MM.1S (cell line): ENCODE data around the gene CEACAM18.
"Not testable (repeated sequence)": the region's sequence is repeated elsewhere in the genome, so short reads cannot be mapped to it uniquely, and the experiment has no call there.

ENCODE experiments used
- DNase-seq: peaks from one replicate; pipeline ENCODE4 v3.0.0-alpha.2; 2015
- H2AFZ ChIP-seq: fragments of 300-600 bp; sonication (generic); 2 replicates; pipeline ENCODE4 v1.6.0; 2016; ENCODE audit warnings: antibody characterized with exemption, low read length
- H3F3A ChIP-seq: fragments of 300-600 bp; sonication (generic); 2 replicates; pipeline ENCODE4 v1.6.1; 2016; ENCODE audit warnings: mild to moderate bottlenecking, antibody characterized with exemption, low read length, moderate library complexity, mixed read lengths; ENCODE audit not compliant: insufficient read depth
- H3K27ac ChIP-seq: fragments of 300-600 bp; sonication (generic); 2 replicates; pipeline ENCODE4 v1.5.1; 2016; ENCODE audit warnings: mild to moderate bottlenecking, low read length
- H3K27me3 ChIP-seq: fragments of 300-600 bp; sonication (generic); replicated peaks from 2 replicates; pipeline ENCODE4 v1.6.0; 2016; ENCODE audit warnings: low read length; ENCODE audit not compliant: insufficient read depth
- H3K36me3 ChIP-seq: fragments of 300-600 bp; sonication (generic); replicated peaks from 2 replicates; pipeline ENCODE4 v1.6.1; 2016; ENCODE audit warnings: mild to moderate bottlenecking, low read length, mixed read lengths; ENCODE audit not compliant: insufficient read depth
- H3K4me1 ChIP-seq: fragments of 300-600 bp; sonication (generic); 2 replicates; pipeline ENCODE4 v1.6.1; 2016; ENCODE audit warnings: low read length, mixed read lengths
- H3K4me2 ChIP-seq: fragments of 300-600 bp; sonication (generic); 2 replicates; pipeline ENCODE4 v1.6.0; 2016; ENCODE audit warnings: low read depth, low read length
- H3K4me3 ChIP-seq: fragments of 300-600 bp; sonication (generic); 2 replicates; pipeline ENCODE4 v1.5.1; 2016; ENCODE audit warnings: low read length, mixed read lengths
- H3K79me2 ChIP-seq: fragments of 300-600 bp; sonication (generic); 2 replicates; pipeline ENCODE4 v1.6.1; 2016; ENCODE audit warnings: mixed run types, low read length, mixed read lengths
- H3K9ac ChIP-seq: fragments of 300-600 bp; sonication (generic); 2 replicates; pipeline ENCODE4 v1.6.1; 2016; ENCODE audit warnings: low read length, mixed read lengths
- H3K9me2 ChIP-seq: fragments of 300-600 bp; sonication (generic); replicated peaks from 2 replicates; pipeline ENCODE4 v1.6.1; 2016; ENCODE audit warnings: mild to moderate bottlenecking, low read length, mixed read lengths; ENCODE audit not compliant: insufficient read depth
- H3K9me3 ChIP-seq: fragments of 300-600 bp; sonication (generic); replicated peaks from 2 replicates; pipeline ENCODE4 v1.6.1; 2016; ENCODE audit warnings: mild to moderate bottlenecking, low read length, mixed read lengths; ENCODE audit not compliant: insufficient read depth
- H4K20me1 ChIP-seq: fragments of 300-600 bp; sonication (generic); 2 replicates; pipeline ENCODE4 v1.6.1; 2016; ENCODE audit warnings: mild to moderate bottlenecking, low read length, moderate library complexity, mixed read lengths; ENCODE audit not compliant: insufficient read depth
- EZH2 ChIP-seq: fragments of 300-600 bp; sonication (generic); optimal IDR thresholded peaks from 2 replicates; pipeline ENCODE3; 2017; ENCODE audit warnings: low read depth, mild to moderate bottlenecking, antibody characterized with exemption, low read length, mixed read lengths
- EZH2phosphoT487 ChIP-seq: fragments of 300-600 bp; sonication (generic); IDR thresholded peaks from 2 replicates; pipeline ENCODE4 v1.6.1; 2018; ENCODE audit warnings: antibody characterized with exemption, low read length
- TF ChIP-seq, protein P1 (sequence below): fragments of 300-600 bp; sonication (generic); IDR thresholded peaks from 2 replicates; pipeline ENCODE4 v1.5.1; 2016; ENCODE audit warnings: antibody characterized with exemption, low read length, mixed read lengths

CEACAM18 gene

DNA sequence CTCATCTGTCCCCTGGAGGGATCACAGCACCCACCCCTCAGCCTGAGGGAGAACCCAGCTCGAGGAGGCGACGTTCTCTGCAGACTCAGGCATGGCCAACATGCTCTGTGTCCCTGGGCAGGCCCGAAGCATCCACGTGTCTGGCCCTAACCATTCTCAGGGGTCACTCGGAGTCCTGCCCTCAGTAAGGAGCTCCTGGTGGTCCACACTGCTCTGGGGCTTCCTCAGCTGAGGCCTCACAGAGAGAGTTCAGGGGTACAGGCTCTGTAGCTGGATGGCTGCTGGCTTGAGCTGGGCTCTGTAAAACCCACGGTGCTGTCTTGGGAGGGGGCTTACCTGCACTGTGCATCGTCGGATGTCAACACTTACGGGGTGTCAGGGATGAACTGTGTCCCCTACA, 15.7 kb upstream of the CEACAM18 start:
- Histone ChIP-seq H3K4me3 (no peak overlapping the region), H3K4me2 (no peak overlapping the region), H4K20me1 (no peaks in the 10 kb centered on the region), H2AFZ (no peak overlapping the region), H3K9me2 (no peaks in the 10 kb centered on the region), H3K4me1 (no peaks in the 10 kb centered on the region), H3K36me3 (no peaks in the 10 kb centered on the region), H3K9me3 (no peaks in the 10 kb centered on the region), H3K9ac (no peak overlapping the region), H3K27me3 (0 out of 2 replicates have a peak, but pooled peaks cover 3% of the 10 kb centered on the region), H3K79me2 (no peaks in the 10 kb centered on the region), H3F3A (no peaks in the 10 kb centered on the region), H3K27ac (no peak overlapping the region)
- TF ChIP-seq, protein P1, sequence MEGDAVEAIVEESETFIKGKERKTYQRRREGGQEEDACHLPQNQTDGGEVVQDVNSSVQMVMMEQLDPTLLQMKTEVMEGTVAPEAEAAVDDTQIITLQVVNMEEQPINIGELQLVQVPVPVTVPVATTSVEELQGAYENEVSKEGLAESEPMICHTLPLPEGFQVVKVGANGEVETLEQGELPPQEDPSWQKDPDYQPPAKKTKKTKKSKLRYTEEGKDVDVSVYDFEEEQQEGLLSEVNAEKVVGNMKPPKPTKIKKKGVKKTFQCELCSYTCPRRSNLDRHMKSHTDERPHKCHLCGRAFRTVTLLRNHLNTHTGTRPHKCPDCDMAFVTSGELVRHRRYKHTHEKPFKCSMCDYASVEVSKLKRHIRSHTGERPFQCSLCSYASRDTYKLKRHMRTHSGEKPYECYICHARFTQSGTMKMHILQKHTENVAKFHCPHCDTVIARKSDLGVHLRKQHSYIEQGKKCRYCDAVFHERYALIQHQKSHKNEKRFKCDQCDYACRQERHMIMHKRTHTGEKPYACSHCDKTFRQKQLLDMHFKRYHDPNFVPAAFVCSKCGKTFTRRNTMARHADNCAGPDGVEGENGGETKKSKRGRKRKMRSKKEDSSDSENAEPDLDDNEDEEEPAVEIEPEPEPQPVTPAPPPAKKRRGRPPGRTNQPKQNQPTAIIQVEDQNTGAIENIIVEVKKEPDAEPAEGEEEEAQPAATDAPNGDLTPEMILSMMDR, result no peak
- TF ChIP-seq EZH2phosphoT487 (no peak), EZH2 (no peak)
- no peak for DNase-seq

GRCh38 chr19:51463976-51464581, 14.3 kb upstream of the CEACAM18 start:
- not testable (repeated sequence) for H3K79me2 ChIP-seq, H3K27ac ChIP-seq, H3K4me2 ChIP-seq, H3F3A ChIP-seq, H3K9me3 ChIP-seq, H4K20me1 ChIP-seq, H3K36me3 ChIP-seq, H3K27me3 ChIP-seq, H2AFZ ChIP-seq, H3K4me3 ChIP-seq, H3K9ac ChIP-seq, H3K4me1 ChIP-seq, H3K9me2 ChIP-seq, DNase-seq

DNA sequence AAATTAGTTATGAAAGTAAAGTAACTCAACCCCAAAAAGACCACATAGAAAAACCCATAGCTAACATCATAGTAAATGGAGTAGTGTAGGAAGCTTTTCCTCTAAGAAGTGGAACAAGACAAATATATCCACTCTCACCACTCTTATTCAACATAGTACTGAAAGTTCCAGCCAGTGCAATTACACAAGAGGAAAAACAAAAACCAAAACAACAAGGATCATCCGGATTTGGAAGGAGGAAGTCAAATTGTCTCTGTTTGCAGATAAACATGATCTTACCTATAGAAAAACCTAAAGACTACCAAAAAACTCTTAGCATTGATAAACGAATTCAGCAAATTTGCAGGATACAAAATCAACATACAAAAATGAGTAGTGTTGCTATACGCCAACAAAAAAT, 11.6 kb upstream of the CEACAM18 start:
- H3K4me1 ChIP-seq, result no peaks in the 10 kb centered on the region
- no peaks in the 10 kb centered on the region for H3K9me3 ChIP-seq
- H3K36me3 ChIP-seq, result no peaks in the 10 kb centered on the region
- no peak overlapping the region for H3K4me3 ChIP-seq
- TF ChIP-seq EZH2phosphoT487, result no peak
- no peak for TF ChIP-seq EZH2
- TF ChIP-seq, protein P1, result no peak
- no peak overlapping the region for H2AFZ ChIP-seq
- H3F3A ChIP-seq, result no peaks in the 10 kb centered on the region
- no peak for DNase-seq
- no peaks in the 10 kb centered on the region for H4K20me1 ChIP-seq
- no peaks in the 10 kb centered on the region for H3K79me2 ChIP-seq
- no peak overlapping the region for H3K27ac ChIP-seq
- 0 out of 2 replicates have a peak, but pooled peaks cover 3% of the 10 kb centered on the region for H3K27me3 ChIP-seq
- no peak overlapping the region for H3K9ac ChIP-seq
- H3K4me2 ChIP-seq, result no peak overlapping the region
- H3K9me2 ChIP-seq, result no peaks in the 10 kb centered on the region

GRCh38 chr19:51467864-51468544, 10.3 kb upstream of the CEACAM18 start:
- Histone ChIP-seq H3K36me3 (no peaks in the 10 kb centered on the region), H3K9ac (no peak overlapping the region), H3K9me2 (no peaks in the 10 kb centered on the region), H2AFZ (no peak overlapping the region), H3K4me2 (no peak overlapping the region), H4K20me1 (no peaks in the 10 kb centered on the region), H3F3A (no peaks in the 10 kb centered on the region), H3K9me3 (no peaks in the 10 kb centered on the region), H3K27me3 (0 out of 2 replicates have a peak, but pooled peaks cover 3% of the 10 kb centered on the region), H3K79me2 (no peaks in the 10 kb centered on the region), H3K4me3 (no peak overlapping the region), H3K4me1 (no peaks in the 10 kb centered on the region), H3K27ac (no peak overlapping the region)
- no peak for DNase-seq
- TF ChIP-seq, protein P1, result no peak
- TF ChIP-seq EZH2phosphoT487, result no peak
- no peak for TF ChIP-seq EZH2
